HepG2 (cell line): Measurements from ENCODE around the gene MTA3. TPM values are rescaled to one million over a fixed set of nuclear protein-coding genes. Genes with fewer than 3 reads are reported as not detected.

Source experiments
- ARNT ChIP-seq: fragments of 450-650 bp; IDR thresholded peaks from 2 replicates; pipeline ENCODE4 v1.6.1; 2017
- ATAD3A ChIP-seq: sonication (generic); formaldehyde crosslinking; IDR thresholded peaks from 2 replicates; pipeline ENCODE4 v1.4.0; 2020; ENCODE audit warnings: missing genetic modification reagents
- ATRX ChIP-seq: sonication (generic); formaldehyde crosslinking; IDR thresholded peaks from 2 replicates; pipeline ENCODE4 v1.4.0; 2020; ENCODE audit warnings: missing genetic modification reagents, borderline replicate concordance
- DMAP1 ChIP-seq: IDR thresholded peaks from 2 replicates; pipeline ENCODE4 v1.6.1; 2016
- DNMT1 ChIP-seq: sonication (generic); formaldehyde crosslinking; IDR thresholded peaks from 2 replicates; pipeline ENCODE4 v1.5.1; 2020; ENCODE audit warnings: mild to moderate bottlenecking, missing genetic modification reagents
- FOXA1 ChIP-seq, 2 experiments: fragments of 450-650 bp in 1 of 2; sonication (generic) in 1 of 2; formaldehyde crosslinking in 1 of 2; IDR thresholded peaks; 2 replicates each; pipeline versions ENCODE4 v1.4.0 to v1.6.1; 2016 to 2020; ENCODE audit warnings: missing genetic modification reagents in 1 of 2
- FOXJ3 ChIP-seq: sonication (generic); formaldehyde crosslinking; IDR thresholded peaks from 2 replicates; pipeline ENCODE4 v1.4.0; 2020; ENCODE audit warnings: missing genetic modification reagents, mild to moderate bottlenecking, borderline replicate concordance
- GTF2F1 ChIP-seq: fragments of 150-350 bp; IDR thresholded peaks from 2 replicates; pipeline ENCODE4 v1.6.1; 2014; ENCODE audit warnings: low read length
- HOXA5 ChIP-seq: sonication (generic); formaldehyde crosslinking; IDR thresholded peaks from 2 replicates; pipeline ENCODE4 v1.4.0; 2020; ENCODE audit warnings: missing genetic modification reagents
- HOXD1 ChIP-seq: sonication (generic); formaldehyde crosslinking; IDR thresholded peaks from 2 replicates; pipeline ENCODE4 v1.5.0; 2020; ENCODE audit warnings: missing genetic modification reagents
- JDP2 ChIP-seq: sonication (generic); formaldehyde crosslinking; IDR thresholded peaks from 2 replicates; pipeline ENCODE4 v1.8.1; 2022; ENCODE audit warnings: missing genetic modification reagents, borderline replicate concordance
- KDM5B ChIP-seq: sonication (generic); formaldehyde crosslinking; IDR thresholded peaks from 2 replicates; pipeline ENCODE4 v1.4.0; 2020; ENCODE audit warnings: missing genetic modification reagents, mild to moderate bottlenecking, borderline replicate concordance
- PLSCR1 ChIP-seq: sonication (generic); formaldehyde crosslinking; IDR thresholded peaks from 2 replicates; pipeline ENCODE4 v1.5.0; 2020; ENCODE audit warnings: missing genetic modification reagents, mild to moderate bottlenecking, borderline replicate concordance
- SNAPC2 ChIP-seq: sonication (generic); formaldehyde crosslinking; IDR thresholded peaks from 2 replicates; pipeline ENCODE4 v1.8.1; 2022; ENCODE audit warnings: mild to moderate bottlenecking, missing genetic modification reagents
- SRF ChIP-seq: IDR thresholded peaks from 2 replicates; pipeline ENCODE4 v1.6.1; 2011; ENCODE audit warnings: mild to moderate bottlenecking, low read depth, low read length, moderate library complexity
- TBX3 ChIP-seq: fragments of 450-650 bp; IDR thresholded peaks from 2 replicates; pipeline ENCODE4 v1.6.1; 2017; ENCODE audit warnings: antibody characterized with exemption, mild to moderate bottlenecking, inconsistent platforms, borderline replicate concordance
- TSC22D2 ChIP-seq: sonication (generic); formaldehyde crosslinking; IDR thresholded peaks from 2 replicates; pipeline ENCODE4 v1.5.1; 2020; ENCODE audit warnings: missing genetic modification reagents, mild to moderate bottlenecking, borderline replicate concordance
- YY1 ChIP-seq: IDR thresholded peaks from 2 replicates; pipeline ENCODE4 v1.6.1; 2011; ENCODE audit warnings: low read length, low read depth, moderate library complexity, mild to moderate bottlenecking; ENCODE audit not compliant: insufficient read depth, insufficient replicate concordance
- ZMYM4 ChIP-seq: sonication (generic); formaldehyde crosslinking; IDR thresholded peaks from 2 replicates; pipeline ENCODE4 v1.8.1; 2023; ENCODE audit warnings: mild to moderate bottlenecking, missing genetic modification reagents
- ZNF230 ChIP-seq: sonication (generic); formaldehyde crosslinking; IDR thresholded peaks from 2 replicates; pipeline ENCODE4 v1.4.0; 2020; ENCODE audit warnings: mild to moderate bottlenecking, missing genetic modification reagents
- ZNF574 ChIP-seq: sonication (generic); formaldehyde crosslinking; IDR thresholded peaks from 2 replicates; pipeline ENCODE4 v1.4.0; 2020; ENCODE audit warnings: missing genetic modification reagents
- ZNF597 ChIP-seq: sonication (generic); formaldehyde crosslinking; IDR thresholded peaks from 2 replicates; pipeline ENCODE4 v1.5.0; 2020; ENCODE audit warnings: missing genetic modification reagents
- ZNF644 ChIP-seq: IDR thresholded peaks from 2 replicates; pipeline ENCODE4 v1.6.1; 2016; ENCODE audit warnings: low read depth
- ZUFSP ChIP-seq: sonication (generic); formaldehyde crosslinking; IDR thresholded peaks from 2 replicates; pipeline ENCODE4 v1.9.0; 2021; ENCODE audit warnings: missing genetic modification reagents, mild to moderate bottlenecking, borderline replicate concordance
- polyA plus RNA-seq, 8 experiments: library from polyadenylated mRNA; depleted of rRNA in 3 of 8; stranded (reverse) in 7 of 8; unstranded in 1 of 8; fragments of >200 nt; fragmentation: Illumina TruSeq in 4 of 8; extraction: Trizol in 4 of 8; gene quantifications; 2 replicates each; pipeline versions ENCODE4 v1.2.1 to v1.2.3, GENCODE V29; 2011 to 2016; ENCODE audit warnings: low read depth in 4 of 8, missing spikeins in 1 of 8, mixed read lengths in 1 of 8; ENCODE audit not compliant: insufficient read depth in 1 of 8
- total RNA-seq, 5 experiments: library from RNA; depleted of rRNA; stranded (reverse); fragments of >200 nt; fragmentation: Illumina TruSeq; extraction: Trizol; gene quantifications; 2 replicates each; pipeline ENCODE4 v1.2.3, GENCODE V29; 2016; ENCODE audit warnings: low read depth in 1 of 5

MTA3 gene
- total and polyA plus RNA-seq, 2 of the 13 experiments (the other 11 are each of a cell fraction or from before 2014, with no cell fraction given), result 48.8 to 77.8 TPM

- TF ChIP-seq ZNF574 (CRISPR knock-in tag) (peak; percentile 89), SNAPC2 (peak; percentile 65; the same call in 1 of the 2 replicates), DMAP1 (CRISPR knock-in tag) (peak; percentile 97), ATAD3A (0 out of 2 replicates have a peak, but pooled peaks have one; percentile 43), HOXD1 (CRISPR knock-in tag) (peak; percentile 97), PLSCR1 (CRISPR knock-in tag) (no peak), ZNF644 (CRISPR knock-in tag) (peak; percentile 78), ARNT (no peak), JDP2 (CRISPR knock-in tag) (peak; percentile 79; the same call in 1 of the 2 replicates), GTF2F1 (peak; percentile 74; the same call in 1 of the 2 replicates), ATRX (CRISPR knock-in tag) (0 out of 2 replicates have a peak, but pooled peaks have one; percentile 41), HOXA5 (CRISPR knock-in tag) (peak; percentile 99), SRF (peak; percentile 12; the same call in 1 of the 2 replicates), KDM5B (peak; percentile 97), FOXJ3 (peak; percentile 71), ZMYM4 (CRISPR knock-in tag) (peak; percentile 98), TBX3 (0 out of 2 replicates have a peak, but pooled peaks have one; percentile 21), YY1 (peak; percentile 90), FOXA1 (IDR thresholded peaks at IDR 0.05) (no peak), FOXA1 (CRISPR knock-in tag; IDR thresholded peaks at IDR 0.05) (peak; percentile 73), ZUFSP (CRISPR knock-in tag) (0 out of 2 replicates have a peak, but pooled peaks have one; percentile 48), DNMT1 (peak; percentile 90), ZNF597 (CRISPR knock-in tag) (peak; percentile 93), ZNF230 (peak; percentile 96; the same call in 1 of the 2 replicates), TSC22D2 (CRISPR knock-in tag) (peak; percentile 94; the same call in 1 of the 2 replicates)
Observed at GRCh38 chr2:42792583-42793333, 224.3 kb downstream of the MTA3 start, which contains the start of gene HAAO (continued).
